Measurements from ENCODE around the gene AGPAT3.
"Not testable (repeated sequence)": the region's sequence is repeated elsewhere in the genome, so short reads cannot be mapped to it uniquely, and the experiment has no call there.

Gene AGPAT3

DNA sequence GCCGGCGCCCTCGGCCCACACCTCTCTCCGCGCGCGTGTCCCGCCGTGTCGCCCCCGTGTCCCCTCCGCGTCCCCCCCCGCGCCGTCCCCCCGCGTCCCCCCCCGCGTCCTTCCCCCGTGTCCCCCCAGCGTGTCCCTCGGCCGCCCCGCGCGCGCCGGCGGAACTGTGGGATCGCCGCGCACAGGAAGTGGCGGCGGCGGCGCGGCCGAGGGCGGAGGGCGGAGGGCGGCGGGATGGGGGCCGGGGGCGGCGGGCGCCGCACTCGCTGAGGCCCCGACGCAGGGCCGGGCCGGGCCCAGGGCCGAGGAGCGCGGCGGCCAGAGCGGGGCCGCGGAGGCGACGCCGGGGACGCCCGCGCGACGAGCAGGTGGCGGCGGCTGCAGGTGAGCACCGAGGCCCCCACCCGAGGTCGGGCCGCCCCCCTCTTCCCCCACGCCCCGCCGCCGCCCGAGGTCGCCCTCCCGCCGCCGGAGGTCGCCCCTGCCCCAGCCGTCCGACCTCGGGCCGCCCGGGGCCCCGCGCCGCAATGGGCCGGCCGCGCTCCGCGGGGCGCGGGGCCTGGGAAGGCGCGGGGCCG lies at the start of gene AGPAT3:
AGPAT3 (plus strand) TSS at position 262 of the 578 bp plus-strand sequence. CDS start 94,459 bp downstream, outside the sequence.
- in situ Hi-C loops (cut with MboI; ENCODE audit: low sequenced_read_pairs): no loop called here

DNA sequence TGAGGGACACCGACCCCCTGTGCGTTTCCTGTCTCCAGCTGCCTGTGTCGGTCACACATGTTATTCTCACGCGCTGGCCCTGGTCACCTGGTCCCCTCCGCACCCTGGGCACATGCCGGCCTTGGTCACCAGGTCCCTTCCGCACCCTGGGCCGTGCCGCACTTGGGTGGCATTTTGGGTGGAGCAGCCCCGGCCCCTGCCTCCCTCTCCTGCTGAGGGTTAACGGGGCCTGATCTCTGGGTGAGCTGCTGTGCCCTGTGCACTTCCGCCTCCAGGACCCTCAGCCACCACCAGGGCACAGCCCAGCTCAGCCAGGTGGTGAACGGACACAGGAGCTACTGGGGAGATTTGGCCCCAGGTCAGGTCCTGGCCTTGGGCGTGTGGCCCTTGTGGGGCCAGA lies 49.0 kb upstream of the AGPAT3 start:
- in situ Hi-C loops (cut with MboI; ENCODE audit: low sequenced_read_pairs): no loop called here

GRCh38 chr21:43816611-43817071 lies 48.4 kb upstream of the AGPAT3 start:
- in situ Hi-C loops (cut with MboI; ENCODE audit: low sequenced_read_pairs): no loop called here

DNA sequence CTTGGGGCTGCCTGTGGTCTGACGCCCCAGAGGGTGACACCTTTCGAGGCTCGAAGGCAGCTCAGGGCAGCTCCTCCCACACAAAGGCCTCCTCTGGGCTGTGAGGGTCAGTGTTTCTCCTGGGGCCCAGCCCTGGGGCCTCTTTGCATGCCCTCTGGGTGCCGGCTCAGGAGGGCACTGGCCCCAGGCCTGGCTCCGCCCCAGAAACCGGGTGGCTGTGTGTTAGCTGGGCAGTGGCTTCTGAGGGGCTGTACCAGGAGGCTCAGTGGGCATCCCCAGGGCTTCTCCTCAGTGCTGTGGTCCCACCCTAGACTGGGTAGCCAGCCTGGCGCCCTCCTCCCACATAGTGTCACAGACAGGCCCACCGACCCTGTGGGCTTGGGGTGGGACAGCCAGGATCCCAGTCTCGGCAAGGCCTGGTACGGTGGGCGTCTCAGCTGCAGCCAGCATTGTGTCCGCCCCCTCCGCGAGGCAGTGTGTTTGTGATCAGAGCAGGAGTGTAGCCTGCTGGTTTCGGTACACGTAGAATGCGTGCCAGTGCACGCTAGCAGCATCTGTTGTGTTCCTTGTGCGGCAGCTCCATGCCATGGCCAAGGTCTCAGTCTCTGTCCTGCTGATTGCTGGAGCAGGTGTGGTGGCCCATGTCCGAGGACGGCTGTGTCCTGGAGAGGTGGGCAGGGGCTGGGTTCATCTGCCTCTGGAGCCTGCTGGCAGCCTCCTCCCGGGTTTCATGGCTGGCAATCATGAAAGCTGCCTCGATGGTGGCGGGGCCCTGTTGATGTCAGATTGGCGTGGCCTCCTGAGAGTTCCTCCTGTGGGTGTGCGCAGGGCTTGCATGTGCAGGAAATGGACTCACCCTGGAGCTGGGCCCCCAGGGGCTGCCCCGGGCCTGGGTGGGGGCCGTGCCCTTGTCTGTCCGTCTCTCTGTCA lies 47.6 kb upstream of the AGPAT3 start:
- in situ Hi-C loops (cut with MboI; ENCODE audit: low sequenced_read_pairs): no loop called here

DNA sequence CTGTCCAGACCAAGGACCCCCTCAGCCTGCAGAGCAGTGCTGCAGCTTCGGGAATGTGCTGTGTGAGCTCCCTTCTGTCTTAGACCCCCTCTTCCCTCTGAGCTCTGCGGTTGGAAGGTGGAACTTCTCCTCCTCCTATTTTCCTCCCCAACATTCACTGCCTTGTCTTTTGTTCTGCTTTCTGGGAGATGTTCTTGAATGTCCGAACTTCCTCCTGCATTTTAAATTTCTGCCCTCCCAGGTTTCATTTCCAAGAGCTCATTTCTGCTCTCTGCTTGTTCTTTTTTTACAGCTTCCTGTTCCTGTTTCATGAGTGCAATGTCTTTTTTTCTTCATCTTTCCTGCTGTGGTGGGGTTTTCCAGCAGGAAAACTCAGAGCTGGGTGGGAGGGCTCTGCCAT lies 46.3 kb upstream of the AGPAT3 start:
- in situ Hi-C loops (cut with MboI; ENCODE audit: low sequenced_read_pairs): no loop called here

DNA sequence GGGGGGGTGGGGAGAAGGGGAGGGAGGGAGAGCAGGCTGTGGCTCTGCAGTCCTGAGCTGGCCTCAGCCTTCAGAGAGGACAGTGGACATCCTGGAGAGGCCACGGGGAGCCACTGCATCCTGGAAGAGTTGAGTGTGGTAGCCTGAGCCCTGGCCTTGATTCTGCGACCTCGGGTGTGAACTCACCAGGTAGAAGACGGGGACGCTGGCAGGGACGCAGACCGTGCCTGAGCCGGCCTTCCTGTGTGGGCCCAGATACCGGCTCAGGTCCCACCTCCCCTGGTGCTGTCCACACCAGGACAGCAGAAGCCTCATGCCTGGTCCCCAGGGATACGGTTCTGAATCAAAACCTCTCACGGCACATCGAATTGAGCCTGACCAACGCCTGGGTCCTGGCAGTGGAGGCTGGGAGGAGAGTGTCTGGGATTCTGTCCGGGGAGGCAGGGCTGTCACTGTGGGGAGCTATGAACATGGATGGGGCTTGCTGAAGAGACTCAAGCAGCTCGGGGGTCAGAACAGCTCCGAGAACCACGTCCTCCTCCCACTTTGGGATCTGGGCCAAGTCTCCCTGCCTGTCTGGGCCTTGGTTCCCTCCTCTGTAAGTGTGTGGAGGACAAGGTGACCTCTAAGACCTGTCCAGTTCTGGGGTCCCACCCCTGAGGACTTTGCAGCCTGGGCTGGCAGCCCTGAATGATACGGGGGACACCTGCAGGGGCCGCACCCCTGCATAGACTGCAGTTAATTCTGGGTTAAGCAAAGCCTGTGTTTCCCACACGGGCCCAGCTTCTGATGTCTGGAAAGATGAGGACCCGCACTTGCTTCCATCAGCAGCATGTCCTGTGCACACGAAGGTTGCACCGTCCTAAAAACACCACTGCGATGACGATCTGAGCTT lies 45.3 kb upstream of the AGPAT3 start:
- in situ Hi-C loops (cut with MboI; ENCODE audit: low sequenced_read_pairs): no loop called here

- in situ Hi-C loops (cut with MboI; ENCODE audit: low sequenced_read_pairs): no loop called here
These were observed 44.6 kb upstream of the AGPAT3 start for GRCh38 chr21:43820466-43820865.

DNA sequence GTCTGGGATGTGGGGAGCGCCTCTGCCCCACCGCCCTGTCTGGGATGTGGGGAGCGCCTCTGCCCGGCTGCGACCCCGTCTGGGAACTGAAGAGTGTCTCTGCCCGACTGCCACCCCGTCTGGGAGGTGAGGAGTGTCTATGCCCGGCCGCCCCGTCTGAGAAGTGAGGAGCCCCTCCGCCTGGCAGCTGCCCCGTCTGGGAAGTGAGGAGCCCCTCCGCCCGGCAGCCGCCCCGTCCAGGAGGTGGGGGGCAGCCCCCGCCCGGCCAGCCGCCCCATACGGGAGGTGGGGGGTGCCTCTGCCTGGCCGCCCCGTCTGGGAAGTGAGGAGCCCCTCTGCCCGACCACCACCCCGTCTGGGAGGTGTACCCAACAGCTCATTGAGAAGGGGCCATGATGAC lies 42.9 kb upstream of the AGPAT3 start:
- in situ Hi-C loops (cut with MboI; ENCODE audit: low sequenced_read_pairs): not testable (repeated sequence)

DNA sequence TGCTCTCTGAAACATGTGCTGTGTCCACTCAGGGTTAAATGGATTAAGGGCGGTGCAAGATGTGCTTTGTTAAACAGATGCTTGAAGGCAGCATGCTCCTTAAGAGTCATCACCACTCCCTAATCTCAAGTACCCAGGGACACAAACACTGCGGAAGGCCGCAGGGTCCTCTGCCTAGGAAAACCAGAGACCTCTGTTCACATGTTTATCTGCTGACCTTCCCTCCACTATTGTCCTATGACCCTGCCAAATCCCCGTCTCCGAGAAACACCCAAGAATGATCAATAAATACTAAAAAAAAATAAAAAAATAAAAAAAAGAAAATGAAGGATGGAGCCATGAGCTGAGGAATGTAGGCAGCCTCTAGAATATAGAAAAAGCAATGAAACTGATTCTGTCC lies 42.3 kb upstream of the AGPAT3 start:
- in situ Hi-C loops (cut with MboI; ENCODE audit: low sequenced_read_pairs): not testable (repeated sequence)

GRCh38 chr21:43824333-43825241 lies 40.4 kb upstream of the AGPAT3 start:
- in situ Hi-C loops (cut with MboI; ENCODE audit: low sequenced_read_pairs): no loop called here

DNA sequence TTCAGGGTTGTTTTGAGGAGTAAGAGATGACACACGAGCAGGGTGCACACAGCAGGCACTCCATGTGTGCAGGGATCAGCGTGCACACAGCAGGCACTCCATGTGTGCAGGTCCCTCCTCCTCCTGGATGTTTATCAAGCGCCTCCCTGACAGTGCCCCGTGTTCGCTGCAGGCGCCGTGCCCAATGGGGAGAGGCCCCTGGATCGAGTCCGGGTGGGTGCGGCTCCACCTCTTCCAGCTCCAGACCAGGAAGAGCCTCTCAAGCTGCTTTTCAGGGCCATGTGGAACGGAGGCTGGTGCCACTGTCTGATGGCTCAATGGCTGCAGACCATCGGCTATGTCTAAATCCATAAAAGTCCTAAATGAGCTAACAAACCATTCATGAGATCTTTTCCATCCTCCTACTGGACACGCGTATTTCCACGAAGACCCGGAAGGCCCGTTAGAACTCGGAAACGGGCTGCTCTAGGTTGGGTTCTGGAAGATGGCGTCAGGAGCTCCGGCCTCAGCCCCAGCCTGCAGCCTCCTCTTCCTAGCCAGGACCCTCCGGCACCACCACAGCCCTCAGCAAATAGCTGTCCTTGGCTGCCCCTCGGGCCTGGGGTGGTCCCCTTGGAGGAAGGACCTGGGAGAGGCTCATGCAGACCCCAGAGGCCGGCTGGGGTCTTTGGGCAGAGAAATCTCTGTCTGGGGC lies 39.6 kb upstream of the AGPAT3 start:
- in situ Hi-C loops (cut with MboI; ENCODE audit: low sequenced_read_pairs): no loop called here

- in situ Hi-C loops (cut with MboI; ENCODE audit: low sequenced_read_pairs): no loop called here
These were observed 38.9 kb upstream of the AGPAT3 start for GRCh38 chr21:43825936-43826622.

DNA sequence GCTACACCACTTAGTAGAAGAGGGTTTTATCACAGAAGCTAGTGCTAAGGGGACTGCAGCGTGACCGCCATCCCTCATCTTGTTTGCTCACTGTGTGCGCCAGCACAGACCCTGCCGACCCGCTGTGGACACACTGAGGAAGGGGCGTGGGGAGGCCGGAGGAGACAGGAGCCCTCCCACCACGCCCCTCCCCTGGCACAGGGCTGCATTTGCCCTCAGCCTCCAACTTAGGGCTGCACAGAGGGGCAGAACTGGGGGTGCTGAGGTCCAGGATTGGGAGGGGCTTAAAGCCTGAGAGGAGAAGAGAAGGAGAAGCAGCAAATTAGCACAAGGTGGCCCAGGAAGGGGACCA lies 38.4 kb upstream of the AGPAT3 start:
- in situ Hi-C loops (cut with MboI; ENCODE audit: low sequenced_read_pairs): no loop called here

- in situ Hi-C loops (cut with MboI; ENCODE audit: low sequenced_read_pairs): no loop called here
These were observed 37.9 kb upstream of the AGPAT3 start for GRCh38 chr21:43827015-43827611.

DNA sequence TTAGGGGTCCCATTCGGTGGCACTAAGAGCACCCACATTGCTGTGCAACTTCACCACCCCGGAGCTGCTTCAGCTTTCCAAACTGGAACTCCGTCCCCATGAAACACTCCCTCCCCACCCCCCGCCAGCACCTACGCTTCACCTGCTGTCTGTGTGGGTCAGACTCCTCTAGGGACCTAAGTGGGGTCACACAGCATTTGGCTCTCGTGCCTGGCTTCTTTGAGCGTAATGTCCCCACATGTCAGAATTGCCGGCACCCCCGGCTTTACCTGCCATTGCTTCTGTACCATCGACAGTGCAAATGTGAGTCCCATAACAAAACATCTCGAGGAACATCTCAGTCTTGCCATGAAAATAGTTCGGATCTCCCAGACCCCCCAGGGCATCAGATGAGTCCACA lies 35.9 kb upstream of the AGPAT3 start:
- in situ Hi-C loops (cut with MboI; ENCODE audit: low sequenced_read_pairs): no loop called here

- in situ Hi-C loops (cut with MboI; ENCODE audit: low sequenced_read_pairs): no loop called here
These were observed 35.4 kb upstream of the AGPAT3 start for GRCh38 chr21:43829575-43830119.

- in situ Hi-C loops (cut with MboI; ENCODE audit: low sequenced_read_pairs): no loop called here
These were observed 32.9 kb upstream of the AGPAT3 start for GRCh38 chr21:43832158-43832550.

DNA sequence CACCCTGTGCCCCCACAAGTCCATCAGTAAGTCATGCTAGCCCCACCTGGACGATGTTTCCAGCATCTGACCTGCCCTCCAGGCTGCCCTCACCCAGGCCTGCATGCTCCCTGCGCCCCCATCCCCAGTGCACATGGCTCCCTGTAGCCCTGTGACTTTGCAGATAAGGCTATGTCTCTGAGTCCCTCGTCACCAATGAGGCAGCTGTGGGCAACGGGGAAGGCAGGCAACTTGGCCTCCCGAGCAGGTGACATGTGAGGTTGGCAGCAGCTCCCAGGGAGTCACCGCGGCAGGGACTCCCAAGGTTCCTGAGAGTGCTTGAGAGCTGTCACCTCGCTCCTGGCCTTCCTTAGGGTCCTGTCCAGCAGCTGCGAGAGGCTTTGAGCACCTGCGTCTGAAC lies 32.4 kb upstream of the AGPAT3 start:
- in situ Hi-C loops (cut with MboI; ENCODE audit: low sequenced_read_pairs): no loop called here

Data from hTERT RPE-1 (cell line).